ENCODE data around the gene BANF2. TPM values are rescaled to one million over a fixed set of nuclear protein-coding genes. Genes with fewer than 3 reads are reported as not detected.
"Not testable (repeated sequence)": the region's sequence is repeated elsewhere in the genome, so short reads cannot be mapped to it uniquely, and the experiment has no call there.

The BANF2 gene
- total and polyA plus RNA-seq, 5 experiments from 2014 or later: not detected

DNA sequence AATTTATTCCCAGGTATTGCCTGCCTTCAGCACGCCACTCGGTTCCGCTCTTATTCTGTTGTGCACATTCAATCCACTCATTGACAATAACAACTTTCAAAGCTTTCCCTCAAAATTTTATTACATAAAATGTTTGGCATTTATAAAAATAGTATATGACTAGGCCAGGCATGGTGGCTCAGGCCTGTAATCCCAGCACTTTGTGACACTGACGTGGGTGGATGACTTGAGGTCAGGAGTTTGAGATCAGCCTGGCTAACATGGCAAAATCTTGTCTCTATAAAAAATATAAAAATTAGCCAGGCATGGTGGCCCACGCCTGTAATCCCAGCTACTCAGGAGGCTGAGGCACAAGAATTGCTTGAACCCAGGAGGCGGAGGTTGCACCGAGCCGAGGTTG, 70.0 kb downstream of the BANF2 start:
- H3K27ac Mint-ChIP-seq, POLR2A ChIA-PET, H3K4me1 Mint-ChIP-seq, DNase-seq, H3K36me3 Mint-ChIP-seq, H3K4me3 Mint-ChIP-seq, ATAC-seq, H3K9me3 Mint-ChIP-seq: not testable (repeated sequence)
- peaks cover 0 to 12% (median 5%) of the 10 kb centered on the region in 5 donors for H3K27me3 Mint-ChIP-seq

DNA sequence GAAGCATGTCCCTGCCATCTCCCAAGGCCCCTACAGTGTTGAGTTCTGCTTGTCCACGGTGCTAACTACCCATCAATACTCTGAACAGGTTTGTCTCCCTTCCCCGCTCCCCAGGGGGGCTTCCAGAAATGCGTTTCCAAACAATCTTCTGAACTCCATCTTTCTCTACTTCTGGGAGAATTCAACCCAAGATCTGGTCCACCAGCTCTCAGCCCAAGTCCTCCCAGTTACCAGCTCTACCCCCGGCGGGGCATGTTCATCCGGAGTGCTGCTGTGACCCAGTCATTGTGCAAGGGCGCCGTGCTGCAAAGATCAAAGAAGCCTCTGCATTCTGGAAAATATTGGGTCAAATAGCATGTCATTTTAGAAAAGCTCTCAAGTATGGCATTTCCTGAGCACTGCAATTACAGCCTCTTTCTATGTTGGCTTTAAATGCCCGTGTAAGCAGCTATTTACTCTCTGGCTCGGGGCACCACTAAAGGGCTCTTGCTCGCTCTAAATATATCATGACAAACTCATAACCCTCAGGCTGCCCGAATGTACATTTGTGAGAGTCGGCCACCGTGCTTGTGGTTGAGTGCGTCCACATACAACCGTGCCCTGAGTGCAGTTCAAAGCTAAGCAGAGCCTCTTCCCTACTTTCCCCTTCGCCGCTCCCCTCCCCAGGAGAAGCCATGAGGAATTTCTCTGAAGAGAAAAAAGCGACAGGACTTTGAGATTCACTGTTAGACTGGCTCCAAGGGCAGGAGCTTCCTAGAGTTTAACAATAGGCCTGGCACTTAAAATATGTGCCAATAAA, 71.6 kb downstream of the BANF2 start:
- Mint-ChIP-seq H3K4me3 (no peak overlapping the region), H3K9me3 (no peaks in the 10 kb centered on the region), H3K27me3 (peaks cover 1 to 17% (median 11%) of the 10 kb centered on the region in 5 donors), H3K4me1 (peaks cover 0 to 3% (median 0%) of the 10 kb centered on the region in 4 donors), H3K27ac (peak overlapping the region in 1 of 10 donors; percentile 82), H3K36me3 (no peaks in the 10 kb centered on the region)
- no peak for ATAC-seq
- DNase-seq: no peak
- POLR2A ChIA-PET: no interaction called here

DNA sequence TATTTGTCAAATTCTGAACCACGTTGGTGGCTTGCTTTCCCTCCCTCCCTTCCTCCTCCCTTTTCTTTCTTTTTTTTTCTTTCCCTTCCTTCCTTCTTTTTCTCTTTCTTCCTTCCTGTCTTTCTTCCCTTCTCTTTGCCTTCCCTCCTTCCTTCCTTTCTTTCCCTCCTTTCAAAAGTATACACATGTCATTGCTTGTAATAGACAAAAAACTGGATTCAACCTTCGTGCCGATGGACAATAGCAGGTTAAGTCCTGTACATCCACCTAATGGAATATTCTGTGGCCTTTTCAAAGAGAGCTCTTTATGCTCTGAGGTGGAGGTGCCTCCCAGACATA, 72.2 kb downstream of the BANF2 start:
- Mint-ChIP-seq H3K4me1 (peaks cover 0 to 3% (median 0%) of the 10 kb centered on the region in 4 donors), H3K27me3 (peaks cover 1 to 17% (median 8%) of the 10 kb centered on the region in 5 donors), H3K36me3 (no peaks in the 10 kb centered on the region), H3K4me3 (no peak overlapping the region), H3K27ac (no peak overlapping the region), H3K9me3 (no peaks in the 10 kb centered on the region)
- POLR2A ChIA-PET: interaction anchor here (0.7 kb wide), 1 partner anchor 24 kb away, joined by 3 read pairs; no protein-coding TSS in a partner anchor
- ATAC-seq (no peak), DNase-seq (no peak)

DNA sequence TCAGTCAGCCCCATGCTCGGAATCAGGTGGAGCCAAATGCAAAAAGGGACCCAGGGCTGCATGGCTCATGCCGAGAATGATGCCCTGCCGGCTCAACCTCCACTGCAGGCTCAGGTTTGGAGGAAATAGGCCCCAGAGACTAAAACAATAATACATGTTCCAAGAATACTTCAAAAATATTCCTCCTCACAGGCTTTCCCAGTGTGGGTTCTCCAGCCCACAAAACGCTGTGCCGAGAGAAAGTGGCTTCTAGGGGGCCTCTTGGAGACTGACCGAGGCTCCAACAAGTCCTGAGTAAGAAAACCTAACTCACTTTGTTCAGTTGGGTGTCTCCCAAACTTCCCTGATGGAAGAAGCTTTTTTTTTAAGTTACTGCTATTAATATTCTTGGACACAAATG, 73.9 kb downstream of the BANF2 start:
- Mint-ChIP-seq H3K36me3 (peaks cover 0 to 4% (median 0%) of the 10 kb centered on the region in 3 donors), H3K4me1 (peaks cover 0 to 3% (median 0%) of the 10 kb centered on the region in 4 donors), H3K9me3 (peaks cover 0 to 7% (median 3%) of the 10 kb centered on the region in 9 donors), H3K27ac (no peak overlapping the region), H3K27me3 (peaks cover 1 to 17% (median 7%) of the 10 kb centered on the region in 5 donors), H3K4me3 (no peak overlapping the region)
- ATAC-seq: no peak
- POLR2A ChIA-PET: no interaction called here
- DNase-seq: no peak

DNA sequence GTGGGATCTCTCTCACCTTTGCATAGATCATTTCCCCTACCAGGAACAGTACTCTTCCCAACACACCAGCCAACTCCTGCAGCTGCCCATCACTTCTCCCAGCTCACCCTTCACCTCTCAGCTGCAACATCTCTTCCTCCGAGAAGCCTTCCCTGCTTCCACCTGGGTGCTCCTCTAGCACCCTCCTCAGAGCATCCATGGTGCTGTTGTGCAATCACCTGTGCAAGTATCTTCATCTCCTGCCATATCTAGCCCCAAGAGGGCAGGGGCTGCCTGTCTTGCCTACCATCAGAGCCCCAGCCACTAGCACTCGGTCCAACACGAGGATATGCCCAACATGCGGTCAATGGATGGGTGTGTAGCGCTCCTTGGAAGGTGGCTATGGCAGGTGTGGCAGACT, 75.8 kb downstream of the BANF2 start:
- no peak for ATAC-seq
- H3K4me3 Mint-ChIP-seq: no peak overlapping the region
- peaks cover 0 to 3% (median 0%) of the 10 kb centered on the region in 4 donors for H3K4me1 Mint-ChIP-seq
- peak overlapping the region in 1 of 10 donors; percentile 4 for H3K27ac Mint-ChIP-seq
- H3K9me3 Mint-ChIP-seq: peaks cover 0 to 13% (median 4%) of the 10 kb centered on the region in 9 donors
- POLR2A ChIA-PET: no interaction called here
- peaks cover 0 to 4% (median 0%) of the 10 kb centered on the region in 3 donors for H3K36me3 Mint-ChIP-seq
- H3K27me3 Mint-ChIP-seq: peaks cover 1 to 17% (median 7%) of the 10 kb centered on the region in 5 donors
- DNase-seq: no peak

DNA sequence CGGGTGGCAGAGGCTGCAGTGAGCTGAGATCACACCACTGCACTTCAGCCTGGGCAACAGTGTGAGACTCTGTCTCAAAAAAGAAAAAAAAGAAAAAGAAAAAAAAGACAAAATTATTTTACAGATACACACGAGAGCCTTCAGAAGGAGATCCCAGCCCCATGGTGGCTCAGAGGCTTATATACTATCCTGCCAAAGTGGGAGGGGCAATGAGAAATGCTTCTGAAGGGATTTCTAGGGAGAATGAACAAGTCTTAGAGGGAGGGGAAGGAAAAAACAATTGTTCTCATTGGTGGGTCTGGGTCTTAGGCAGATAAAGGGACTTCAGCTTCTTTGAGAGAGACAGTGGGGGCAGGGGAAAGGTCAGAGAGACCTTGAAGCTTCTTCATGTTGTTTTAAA, 76.8 kb downstream of the BANF2 start:
- Mint-ChIP-seq H3K27me3 (peaks cover 1 to 12% (median 7%) of the 10 kb centered on the region in 5 donors), H3K4me1 (peaks cover 0 to 3% (median 0%) of the 10 kb centered on the region in 4 donors), H3K4me3 (no peak overlapping the region), H3K36me3 (peaks cover 0 to 4% (median 0%) of the 10 kb centered on the region in 3 donors), H3K27ac (no peak overlapping the region), H3K9me3 (peaks cover 0 to 13% (median 4%) of the 10 kb centered on the region in 9 donors)
- POLR2A ChIA-PET: no interaction called here
- no peak for DNase-seq
- ATAC-seq: no peak

DNA sequence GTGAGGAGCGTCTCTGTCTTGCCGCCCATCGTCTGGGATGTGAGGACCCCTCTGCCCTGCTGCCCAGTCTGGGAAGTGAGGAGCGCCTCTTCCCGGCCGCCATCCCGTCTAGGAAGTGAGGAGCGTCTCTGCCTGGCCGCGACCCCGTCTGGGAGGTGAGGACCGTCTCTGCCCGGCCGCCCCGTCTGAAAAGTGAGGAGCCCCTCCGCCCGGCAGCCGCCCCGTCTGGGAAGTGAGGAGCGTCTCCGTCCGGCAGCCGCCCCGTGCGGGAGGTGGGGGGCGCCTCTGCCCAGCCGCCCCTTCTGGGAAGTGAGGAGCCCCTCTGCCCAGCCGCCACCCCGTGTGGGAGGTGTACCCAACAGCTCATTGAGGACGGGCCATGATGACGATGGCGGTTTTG, 79.2 kb downstream of the BANF2 start:
- H3K36me3 Mint-ChIP-seq, H3K27ac Mint-ChIP-seq, ATAC-seq, H3K4me3 Mint-ChIP-seq, H3K4me1 Mint-ChIP-seq, DNase-seq, POLR2A ChIA-PET: not testable (repeated sequence)
- H3K9me3 Mint-ChIP-seq: peaks cover 0 to 13% (median 4%) of the 10 kb centered on the region in 9 donors
- peaks cover 0 to 11% (median 7%) of the 10 kb centered on the region in 5 donors for H3K27me3 Mint-ChIP-seq

DNA sequence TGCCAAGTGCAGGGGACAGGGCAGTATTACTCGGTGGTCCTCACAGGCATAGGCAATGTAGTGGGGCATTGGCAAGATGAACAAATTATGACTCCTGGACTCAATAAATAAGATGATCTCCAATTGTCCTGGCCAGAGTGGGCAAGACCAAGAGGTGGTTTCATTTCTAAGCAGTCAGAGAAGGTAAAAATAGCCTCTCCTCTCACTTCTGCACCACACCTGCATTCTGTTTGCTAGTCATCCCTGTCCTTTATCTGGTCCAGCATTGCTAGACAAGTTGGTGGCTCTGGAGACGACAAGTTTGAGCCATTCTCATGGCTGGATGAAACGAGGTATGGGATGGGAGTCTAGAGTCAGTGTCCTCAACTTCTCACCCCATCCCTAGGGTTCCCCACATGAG, 83.0 kb downstream of the BANF2 start:
- ATAC-seq: no peak
- peaks cover 0 to 1% (median 0%) of the 10 kb centered on the region in 5 donors for H3K27me3 Mint-ChIP-seq

DNA sequence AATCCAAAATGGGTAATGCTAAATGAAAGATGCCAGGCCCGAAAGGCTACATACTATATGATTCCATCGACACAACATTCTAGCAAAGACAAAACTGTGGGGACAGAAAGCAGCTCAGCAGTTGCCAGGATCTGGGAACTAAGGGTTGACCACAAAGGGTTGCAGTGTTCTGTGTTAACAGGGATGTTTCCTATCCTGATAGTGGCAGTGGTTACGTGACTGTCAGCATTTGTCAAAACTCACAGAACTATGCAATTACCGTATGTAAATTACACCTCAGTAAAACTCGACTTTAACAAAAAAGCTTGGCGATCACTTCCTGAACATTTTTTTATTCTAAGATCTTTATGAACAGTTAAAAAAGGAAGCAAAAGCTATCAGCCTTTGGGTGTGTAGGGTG, 83.9 kb downstream of the BANF2 start:
- no peak for ATAC-seq
- POLR2A ChIA-PET: no interaction called here
- DNase-seq: no peak
- peaks cover 0 to 1% (median 0%) of the 10 kb centered on the region in 5 donors for H3K27me3 Mint-ChIP-seq
- H3K4me3 Mint-ChIP-seq: no peak overlapping the region
- H3K4me1 Mint-ChIP-seq: peaks cover 0 to 3% (median 0%) of the 10 kb centered on the region in 4 donors
- peaks cover 0 to 9% (median 0%) of the 10 kb centered on the region in 9 donors for H3K9me3 Mint-ChIP-seq
- no peaks in the 10 kb centered on the region for H3K36me3 Mint-ChIP-seq
- no peak overlapping the region for H3K27ac Mint-ChIP-seq

More for the DNA sequence above, 83.0 kb downstream of the BANF2 start:
- POLR2A ChIA-PET: no interaction called here
- DNase-seq: no peak
- peaks cover 0 to 4% (median 0%) of the 10 kb centered on the region in 3 donors for H3K36me3 Mint-ChIP-seq
- H3K27ac Mint-ChIP-seq: no peak overlapping the region
- H3K9me3 Mint-ChIP-seq: peaks cover 0 to 13% (median 4%) of the 10 kb centered on the region in 9 donors
- peaks cover 0 to 3% (median 0%) of the 10 kb centered on the region in 4 donors for H3K4me1 Mint-ChIP-seq
- no peak overlapping the region for H3K4me3 Mint-ChIP-seq

DNA sequence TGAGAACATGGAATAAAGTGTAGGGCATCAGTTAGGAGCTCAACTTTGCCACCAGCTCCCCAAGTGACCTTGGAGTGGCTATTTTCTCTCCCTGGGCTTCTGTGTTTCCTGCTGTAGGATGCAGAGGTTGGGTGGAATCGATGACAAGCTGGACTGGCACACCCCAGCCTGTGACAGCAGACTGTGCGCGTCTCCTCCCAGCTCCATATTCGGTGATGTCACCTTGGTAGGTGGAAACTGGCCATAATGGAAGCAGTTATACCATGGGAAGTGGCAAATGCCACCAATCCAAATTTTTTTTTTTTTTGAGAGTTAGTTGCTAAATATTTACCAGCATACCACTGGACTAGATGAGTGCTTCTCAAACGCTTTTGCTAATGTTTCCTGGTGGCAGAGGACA, 85.2 kb downstream of the BANF2 start:
- POLR2A ChIA-PET: interaction anchor here (0.7 kb wide), 1 partner anchor 57 kb away, joined by 4 read pairs; no protein-coding TSS in a partner anchor
- H3K27ac Mint-ChIP-seq: no peak overlapping the region
- ATAC-seq (no peak), DNase-seq (no peak)
- H3K27me3 Mint-ChIP-seq: peaks cover 0 to 2% (median 0%) of the 10 kb centered on the region in 5 donors
- no peaks in the 10 kb centered on the region for H3K36me3 Mint-ChIP-seq
- peaks cover 0 to 3% (median 0%) of the 10 kb centered on the region in 4 donors for H3K4me1 Mint-ChIP-seq
- peaks cover 0 to 5% (median 0%) of the 10 kb centered on the region in 9 donors for H3K9me3 Mint-ChIP-seq
- H3K4me3 Mint-ChIP-seq: no peak overlapping the region

Other genes starting within 250 kb of the BANF2 start
- gene BFSP1, start 168.6 kb upstream of the BANF2 start, total RNA-seq: not detected
- gene BFSP1, start 168.6 kb upstream of the BANF2 start, polyA plus RNA-seq: 1 to 10 TPM in 1 of 3 donors, not detected in 2; 1.8 TPM
- gene DSTN, start 129.9 kb upstream of the BANF2 start, total RNA-seq: 10 to 100 TPM; 28.4 to 31.9 TPM
- gene DSTN, start 129.9 kb upstream of the BANF2 start, polyA plus RNA-seq: 100 to 1,000 TPM in 1 of 3 donors, 10 to 100 TPM in 2; 75.1 to 140 (median 81.6) TPM
- gene RRBP1, start 17.7 kb upstream of the BANF2 start, total RNA-seq: 10 to 100 TPM; 19.6 to 22.4 TPM
- gene RRBP1, start 17.7 kb upstream of the BANF2 start, polyA plus RNA-seq: 1 to 10 TPM; 1.7 to 8.9 (median 4.9) TPM